Endothelial cell of umbilical vein (primary cell): ENCODE data around the gene EPN2.
A peak's percentile ranks its signal among the peaks of the same experiment; 100 is the strongest.

Experiments used
- CTCF ChIP-seq, 2 donors: IDR thresholded peaks; 1 replicate in 1 of 2; 2 replicates in 1 of 2; pipeline ENCODE4 v1.5.1; 2011; ENCODE audit warnings: low read length in 2 of 2, mild to moderate bottlenecking in 2 of 2, moderate library complexity in 2 of 2, control low read depth in 1 of 2, inconsistent platforms in 1 of 2, low read depth in 1 of 2; ENCODE audit not compliant: insufficient read depth in 1 of 2; ENCODE audit errors: extremely low read depth in 1 of 2
- POLR2A ChIP-seq: IDR thresholded peaks from 2 replicates; pipeline ENCODE4 v1.6.1; 2012; ENCODE audit warnings: low read depth, mild to moderate bottlenecking, control low read depth, low read length
- POLR2AphosphoS5 ChIP-seq: IDR thresholded peaks from 2 replicates; pipeline ENCODE4 v1.6.1; 2012; ENCODE audit warnings: low read depth, mild to moderate bottlenecking, control low read depth, low read length, moderate library complexity; ENCODE audit not compliant: insufficient read depth

GRCh38 chr17:19237389-19238166 lies 412 bp downstream of the EPN2 start:
- peak; percentile 55 for TF ChIP-seq POLR2AphosphoS5
- peak; percentile 6 for TF ChIP-seq CTCF (IDR thresholded peaks at IDR 0.05; ENCODE audit: extremely low read depth in 1 of 2, insufficient read depth in 1 of 2, low read depth in 1 of 2, low read length in 2 of 2)
- TF ChIP-seq POLR2A: peak; percentile 26
